C4-2B (cell line): ENCODE data around the gene PLEKHO1.

Experiments
- ZFX ChIP-seq: fragments of 450-650 bp; IDR thresholded peaks from 2 replicates; pipeline ENCODE4 v1.6.1; 2017
- TF ChIP-seq, protein P1 (sequence below): fragments of 450-650 bp; conservative IDR thresholded peaks from 2 replicates; pipeline ENCODE4 v1.5.1; 2017; ENCODE audit warnings: mild to moderate bottlenecking

DNA sequence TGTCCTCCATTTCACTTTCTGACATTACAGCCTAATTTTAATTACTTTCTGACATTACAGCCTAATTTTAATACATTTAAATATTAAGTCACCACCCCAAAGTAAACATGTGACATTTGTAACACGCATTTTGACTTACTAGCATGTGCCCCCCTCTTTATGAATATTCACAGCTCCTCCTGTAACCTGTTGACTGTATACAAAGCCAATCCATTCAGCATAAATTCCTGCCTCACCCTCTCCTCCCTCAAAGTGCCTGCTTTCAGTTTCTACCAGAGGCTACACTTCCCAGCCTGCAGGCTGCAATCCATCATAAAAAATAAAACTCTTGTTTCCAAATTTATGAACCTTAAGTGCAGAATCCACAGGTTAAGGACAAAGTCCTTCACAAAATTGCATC is 46.7 kb downstream of the PLEKHO1 start:
- TF ChIP-seq, protein P1, sequence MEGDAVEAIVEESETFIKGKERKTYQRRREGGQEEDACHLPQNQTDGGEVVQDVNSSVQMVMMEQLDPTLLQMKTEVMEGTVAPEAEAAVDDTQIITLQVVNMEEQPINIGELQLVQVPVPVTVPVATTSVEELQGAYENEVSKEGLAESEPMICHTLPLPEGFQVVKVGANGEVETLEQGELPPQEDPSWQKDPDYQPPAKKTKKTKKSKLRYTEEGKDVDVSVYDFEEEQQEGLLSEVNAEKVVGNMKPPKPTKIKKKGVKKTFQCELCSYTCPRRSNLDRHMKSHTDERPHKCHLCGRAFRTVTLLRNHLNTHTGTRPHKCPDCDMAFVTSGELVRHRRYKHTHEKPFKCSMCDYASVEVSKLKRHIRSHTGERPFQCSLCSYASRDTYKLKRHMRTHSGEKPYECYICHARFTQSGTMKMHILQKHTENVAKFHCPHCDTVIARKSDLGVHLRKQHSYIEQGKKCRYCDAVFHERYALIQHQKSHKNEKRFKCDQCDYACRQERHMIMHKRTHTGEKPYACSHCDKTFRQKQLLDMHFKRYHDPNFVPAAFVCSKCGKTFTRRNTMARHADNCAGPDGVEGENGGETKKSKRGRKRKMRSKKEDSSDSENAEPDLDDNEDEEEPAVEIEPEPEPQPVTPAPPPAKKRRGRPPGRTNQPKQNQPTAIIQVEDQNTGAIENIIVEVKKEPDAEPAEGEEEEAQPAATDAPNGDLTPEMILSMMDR: no peak
- TF ChIP-seq ZFX: no peak
